IMR-90 (cell line): Measurements from ENCODE around the gene PCYT2.

ENCODE experiments used
- POLR2A ChIP-seq: IDR thresholded peaks from 2 replicates; pipeline ENCODE4 v1.6.1; 2012; ENCODE audit warnings: mild to moderate bottlenecking, low read depth, low read length
- TF ChIP-seq, protein P1 (sequence below): fragments of 150-350 bp; IDR thresholded peaks from 2 replicates; pipeline ENCODE4 v1.6.1; 2016; ENCODE audit warnings: low read depth, mild to moderate bottlenecking, low read length, moderate library complexity, borderline replicate concordance

GRCh38 chr17:81929253-81930141 is 18.3 kb upstream of the PCYT2 start:
- TF ChIP-seq, protein P1, sequence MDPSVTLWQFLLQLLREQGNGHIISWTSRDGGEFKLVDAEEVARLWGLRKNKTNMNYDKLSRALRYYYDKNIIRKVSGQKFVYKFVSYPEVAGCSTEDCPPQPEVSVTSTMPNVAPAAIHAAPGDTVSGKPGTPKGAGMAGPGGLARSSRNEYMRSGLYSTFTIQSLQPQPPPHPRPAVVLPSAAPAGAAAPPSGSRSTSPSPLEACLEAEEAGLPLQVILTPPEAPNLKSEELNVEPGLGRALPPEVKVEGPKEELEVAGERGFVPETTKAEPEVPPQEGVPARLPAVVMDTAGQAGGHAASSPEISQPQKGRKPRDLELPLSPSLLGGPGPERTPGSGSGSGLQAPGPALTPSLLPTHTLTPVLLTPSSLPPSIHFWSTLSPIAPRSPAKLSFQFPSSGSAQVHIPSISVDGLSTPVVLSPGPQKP = no peak
- TF ChIP-seq POLR2A = no peak
